A549 treated with RU486 at 1 μM for 4 hours (cell line): ENCODE data around the gene NLRP6. TPM values are rescaled to one million over a fixed set of nuclear protein-coding genes. Genes with fewer than 3 reads are reported as not detected.

Source experiments
- total RNA-seq: library from RNA; stranded (reverse); fragments of 200-300 nt; extraction: Qiagen RNA extraction; gene quantifications from 5 replicates; pipeline ENCODE4 v1.2.3, GENCODE V29; 2022; ENCODE audit warnings: low read depth

The NLRP6 gene
- 0.08 TPM in 1 of 5 replicates, not detected in the others for total RNA-seq

DNA sequence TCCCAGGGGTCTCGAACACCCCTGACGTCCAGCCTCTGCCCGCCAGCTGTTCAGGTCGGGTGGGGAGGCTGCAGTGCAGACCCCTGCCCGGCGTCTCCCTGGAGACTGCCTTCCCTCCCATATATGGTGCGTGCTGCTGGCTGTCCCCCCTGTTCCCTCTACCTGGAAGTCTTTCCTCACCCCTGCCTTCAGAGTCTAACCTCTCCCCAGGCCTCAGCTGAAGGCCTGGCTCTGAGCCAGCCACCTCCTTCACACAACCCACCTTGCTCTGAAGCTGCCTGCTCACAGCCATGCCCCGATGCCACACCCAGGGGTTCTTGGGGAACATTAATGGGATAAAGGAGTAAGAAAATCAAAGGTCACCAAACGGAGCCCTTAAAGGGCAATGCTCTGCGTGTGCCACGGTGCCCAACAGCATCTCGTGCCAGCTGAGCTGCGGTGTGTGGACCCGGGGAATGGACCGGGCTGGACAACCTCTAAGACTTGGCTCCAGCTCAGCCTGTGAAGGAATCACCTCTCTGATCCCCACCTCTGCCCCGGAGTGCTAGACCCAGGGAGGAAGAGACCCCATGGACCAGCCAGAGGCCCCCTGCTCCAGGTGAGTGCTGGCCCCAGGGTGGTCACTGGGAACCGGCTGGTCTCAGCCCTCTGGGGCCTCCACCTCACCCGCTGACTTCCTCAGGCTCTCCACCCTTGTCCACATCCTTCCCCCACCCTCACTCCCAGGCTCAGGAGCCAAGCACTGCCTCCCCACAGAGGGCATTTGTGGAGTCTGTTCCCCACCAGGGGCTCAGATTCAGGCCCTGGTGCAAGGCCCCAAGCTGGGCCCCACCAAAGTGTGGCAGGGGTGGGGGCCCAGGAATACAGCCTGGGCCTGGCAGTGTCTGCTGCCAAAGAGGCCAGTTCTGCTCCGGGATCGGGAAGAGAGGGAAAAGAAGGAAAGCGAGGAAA, at the start of gene NLRP6:
Gene NLRP6 (plus strand): TSS at position 407 of the 951 bp plus-strand sequence. CDS start 163 bp downstream, at position 570.

DNA sequence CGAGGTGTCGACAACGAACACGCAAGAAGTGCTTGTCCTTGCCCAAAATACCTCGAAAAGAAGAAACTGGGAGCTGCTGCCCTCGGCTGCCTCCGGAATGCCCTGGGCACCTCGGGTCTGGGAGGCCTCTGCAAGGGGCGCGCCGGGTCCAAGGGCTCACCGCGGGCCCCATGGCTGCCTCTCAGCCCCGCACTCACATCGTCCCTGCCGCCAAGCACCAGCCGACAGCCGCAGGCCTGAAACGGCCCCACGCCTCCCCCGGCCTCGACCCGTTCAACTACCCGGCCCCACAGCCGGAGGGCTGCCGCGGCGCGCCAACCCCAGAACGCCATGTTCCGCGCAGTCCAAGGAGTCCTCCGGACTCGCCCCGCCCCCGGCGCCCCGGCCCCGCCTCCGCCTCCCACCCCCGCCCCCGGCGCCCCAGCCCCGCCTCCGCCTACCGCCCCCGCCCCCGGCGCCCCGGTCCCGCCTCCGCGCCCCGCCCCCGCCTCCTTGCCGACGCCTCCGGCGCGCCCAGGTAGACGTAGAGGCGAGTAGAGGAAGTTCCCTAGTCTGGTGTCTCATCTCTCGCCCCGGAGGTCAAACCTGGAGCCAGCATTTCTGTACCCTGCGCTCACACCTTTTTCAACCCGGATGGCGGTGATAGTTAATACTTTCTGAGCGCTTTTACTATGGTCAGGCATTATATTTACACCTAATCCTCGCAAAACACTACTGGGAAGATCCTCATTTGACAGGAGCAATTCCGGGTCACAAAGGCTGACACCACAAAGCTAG, 42.0 kb upstream of the NLRP6 start, which contains the start of gene SIRT3:
Gene SIRT3 (minus strand): TSS at position 346 of the 777 bp plus-strand sequence. CDS start 14 bp downstream, at position 332.

DNA sequence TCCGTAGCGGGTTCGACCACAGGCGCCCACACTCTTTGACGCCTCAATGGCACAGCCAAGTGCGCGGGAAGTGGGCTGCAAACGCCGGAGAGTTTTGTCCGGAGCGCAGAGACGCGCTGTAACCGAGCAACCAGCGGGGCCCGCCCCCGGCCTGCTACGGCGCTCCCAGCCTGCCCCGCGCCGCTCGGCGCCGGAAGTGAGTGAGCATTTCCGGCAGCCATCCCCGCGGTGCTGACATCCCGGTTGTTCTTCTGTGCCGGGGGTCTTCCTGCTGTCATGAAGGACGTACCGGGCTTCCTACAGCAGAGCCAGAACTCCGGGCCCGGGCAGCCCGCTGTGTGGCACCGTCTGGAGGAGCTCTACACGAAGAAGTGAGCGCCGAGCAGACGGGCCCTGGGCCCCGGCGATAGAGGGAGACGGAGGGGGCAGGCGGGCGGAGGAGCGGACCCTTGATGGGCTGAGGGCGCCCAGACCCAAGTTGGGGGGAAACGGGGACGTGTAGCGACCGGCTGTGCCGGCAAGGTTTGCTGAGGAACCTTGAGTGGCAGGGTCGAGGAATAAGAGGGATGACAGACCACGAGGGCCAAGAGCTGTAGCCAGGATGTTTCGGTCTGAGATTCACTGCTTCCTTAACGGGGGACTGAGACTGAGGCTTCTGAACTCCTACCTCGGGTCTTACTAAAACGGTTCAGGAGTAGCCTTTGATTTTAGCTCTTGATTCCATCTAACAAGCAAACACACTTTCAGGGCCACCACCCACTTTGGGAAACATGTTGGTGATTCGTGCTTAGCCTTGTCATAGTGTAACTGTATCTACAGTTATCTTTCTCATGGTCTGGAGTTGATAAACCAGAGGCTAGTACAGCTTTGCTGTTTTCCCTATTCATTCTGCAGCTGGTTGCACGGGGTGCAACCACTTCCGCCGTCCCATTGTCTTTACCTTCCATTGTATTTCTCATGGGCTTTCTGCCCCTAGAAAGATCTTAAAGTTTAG, 41.1 kb upstream of the NLRP6 start, which contains the start of gene PSMD13:
Gene PSMD13 (plus strand): TSS at position 203 of the 994 bp plus-strand sequence. CDS start 74 bp downstream, at position 277.

DNA sequence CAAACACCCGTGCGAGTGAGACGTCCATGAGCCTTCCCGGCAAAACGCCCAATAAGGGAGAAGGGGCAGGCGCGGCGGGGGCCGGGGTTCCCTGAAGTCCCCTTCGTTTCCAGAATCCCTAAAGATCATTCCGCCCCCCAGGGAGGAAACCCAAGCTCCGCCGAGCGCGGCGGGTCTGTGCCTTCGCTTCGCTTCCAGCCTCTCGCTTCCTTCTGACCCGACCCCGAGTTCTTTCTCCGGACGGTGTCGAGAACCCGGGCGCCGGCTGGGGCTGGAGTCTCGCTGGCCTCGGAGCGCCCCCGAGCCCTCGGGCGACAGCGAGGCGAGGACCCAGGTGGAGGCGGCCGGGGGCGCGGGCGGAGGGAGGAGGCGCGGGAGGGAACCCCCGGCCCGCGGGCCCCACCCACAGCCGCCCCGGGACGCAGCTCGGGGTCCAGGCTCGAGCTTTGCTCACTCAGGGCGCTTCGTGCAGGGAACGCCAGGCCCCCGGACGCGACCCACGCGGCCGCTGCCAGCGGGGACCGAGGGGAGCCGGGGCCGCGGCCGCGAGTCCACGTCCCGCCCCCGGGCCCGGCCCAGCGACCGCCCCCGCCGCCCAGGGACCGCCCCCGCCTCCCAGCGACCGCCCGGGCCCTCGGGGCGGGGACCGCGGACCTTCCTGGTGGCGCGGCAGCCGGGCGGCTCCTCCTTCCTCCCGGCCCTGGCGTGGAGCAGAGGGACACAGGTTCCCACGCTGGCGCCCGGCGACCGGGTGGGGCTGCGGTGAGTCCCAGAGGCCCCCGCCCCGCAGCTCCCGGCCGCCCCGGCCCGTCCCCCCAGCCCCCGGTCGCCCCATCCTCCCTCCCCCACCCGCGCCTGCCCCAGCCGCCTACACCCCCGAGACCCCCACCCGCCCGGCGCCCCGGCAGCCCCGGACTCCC, 10.5 kb downstream of the NLRP6 start, which contains the start of gene PGGHG:
Gene PGGHG (plus strand): TSS at position 649 of the 920 bp plus-strand sequence. CDS start 691 bp downstream, outside the sequence.

DNA sequence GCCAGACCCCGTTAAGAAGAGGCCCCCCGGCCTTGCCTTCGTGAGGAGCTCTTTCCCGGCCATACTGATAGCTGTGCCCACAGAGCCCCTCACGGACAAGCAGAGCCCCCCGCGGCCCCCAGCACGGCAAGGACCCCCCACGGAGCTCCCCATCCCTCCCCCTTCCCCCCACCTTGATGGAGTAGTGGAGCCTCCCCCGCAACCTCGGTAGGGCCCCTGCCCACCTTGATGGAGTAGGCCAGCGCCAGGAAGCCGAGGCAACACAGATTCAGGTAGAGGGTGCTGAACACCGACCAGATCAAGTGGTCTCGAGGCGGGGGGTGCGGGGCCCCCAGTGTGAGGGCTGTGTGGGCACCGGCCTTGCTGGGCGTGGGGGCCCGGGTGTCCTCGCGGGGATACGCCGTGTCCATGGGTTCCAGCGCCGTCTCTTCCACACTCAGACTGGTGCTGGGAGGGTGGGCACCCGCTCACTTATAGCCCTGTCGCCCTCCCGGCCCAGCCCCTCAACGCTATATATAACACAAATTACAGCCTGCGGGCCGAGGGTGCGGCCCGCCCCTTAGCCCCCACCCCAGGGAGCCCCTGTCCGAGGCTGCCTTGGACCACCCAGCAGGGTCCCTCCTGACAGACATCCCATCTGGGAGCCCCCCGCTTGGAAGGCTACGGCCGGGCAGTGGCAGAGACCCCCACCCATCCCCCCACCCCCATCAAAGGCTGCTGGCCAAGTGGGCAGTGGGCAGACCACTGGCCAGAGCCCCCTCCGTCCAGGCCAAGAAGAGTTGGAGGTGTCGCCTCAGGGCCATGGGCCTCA, 21.1 kb downstream of the NLRP6 start, which contains the start of gene IFITM5:
Gene IFITM5 (minus strand): TSS at position 446 of the 811 bp plus-strand sequence. CDS start 36 bp downstream, at position 410.

DNA sequence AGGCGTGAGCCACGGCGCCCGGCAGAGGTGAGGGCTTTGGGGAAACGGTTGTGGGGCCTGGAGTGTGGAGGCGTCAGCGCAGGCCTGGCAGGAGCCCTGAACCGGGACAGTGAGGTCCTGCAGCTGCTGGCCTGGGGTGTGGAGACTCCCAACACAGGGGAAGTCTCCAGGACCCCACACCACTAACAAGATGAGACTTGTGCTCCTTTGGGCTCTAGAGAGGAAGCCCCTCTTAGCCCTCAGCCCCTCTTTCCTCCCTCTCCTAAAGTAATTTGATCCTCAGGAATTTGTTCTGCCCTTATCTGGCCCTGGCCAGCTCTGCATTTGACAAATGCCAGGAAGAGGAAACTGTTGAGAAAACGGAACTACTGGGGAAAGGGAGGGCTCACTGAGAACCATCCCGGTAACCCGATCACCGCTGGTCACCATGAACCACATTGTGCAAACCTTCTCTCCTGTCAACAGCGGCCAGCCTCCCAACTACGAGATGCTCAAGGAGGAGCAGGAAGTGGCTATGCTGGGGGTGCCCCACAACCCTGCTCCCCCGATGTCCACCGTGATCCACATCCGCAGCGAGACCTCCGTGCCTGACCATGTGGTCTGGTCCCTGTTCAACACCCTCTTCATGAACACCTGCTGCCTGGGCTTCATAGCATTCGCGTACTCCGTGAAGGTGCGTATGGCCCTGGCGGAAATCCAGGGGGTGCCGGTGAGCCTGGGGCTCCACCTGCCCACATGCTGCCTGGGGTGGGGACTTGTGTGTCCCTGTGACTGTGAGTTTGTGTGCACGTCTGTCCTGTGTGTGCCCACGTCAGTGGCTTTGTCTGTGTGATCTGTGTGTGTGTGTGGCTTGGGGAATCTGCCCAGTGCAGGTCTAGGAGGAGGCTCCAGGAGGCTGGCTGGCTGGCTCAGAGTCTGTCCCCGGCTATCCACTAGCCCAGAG, 29.8 kb downstream of the NLRP6 start, which contains the start of gene IFITM2:
Gene IFITM2 (plus strand): TSS at position 51 of the 943 bp plus-strand sequence. CDS start 377 bp downstream, at position 428.

DNA sequence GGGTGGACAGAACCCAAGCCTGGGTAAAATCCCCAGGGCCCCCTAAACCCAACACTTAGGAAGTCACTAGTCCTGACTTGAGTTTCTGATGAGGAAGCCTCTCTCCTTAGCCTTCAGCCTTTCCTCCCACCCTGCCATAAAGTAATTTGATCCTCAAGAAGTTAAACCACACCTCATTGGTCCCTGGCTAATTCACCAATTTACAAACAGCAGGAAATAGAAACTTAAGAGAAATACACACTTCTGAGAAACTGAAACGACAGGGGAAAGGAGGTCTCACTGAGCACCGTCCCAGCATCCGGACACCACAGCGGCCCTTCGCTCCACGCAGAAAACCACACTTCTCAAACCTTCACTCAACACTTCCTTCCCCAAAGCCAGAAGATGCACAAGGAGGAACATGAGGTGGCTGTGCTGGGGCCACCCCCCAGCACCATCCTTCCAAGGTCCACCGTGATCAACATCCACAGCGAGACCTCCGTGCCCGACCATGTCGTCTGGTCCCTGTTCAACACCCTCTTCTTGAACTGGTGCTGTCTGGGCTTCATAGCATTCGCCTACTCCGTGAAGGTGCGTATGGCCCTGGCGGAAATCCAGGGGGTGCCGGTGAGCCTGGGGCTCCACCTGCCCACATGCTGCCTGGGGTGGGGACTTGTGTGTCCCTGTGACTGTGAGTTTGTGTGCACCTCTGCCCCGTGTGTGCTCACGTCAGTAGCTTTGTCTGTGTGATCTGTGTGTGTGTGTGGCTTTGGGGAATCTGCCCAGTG, 35.8 kb downstream of the NLRP6 start, which contains the start of gene IFITM1:
Gene IFITM1 (plus strand): TSS at position 254 of the 767 bp plus-strand sequence. CDS start 131 bp downstream, at position 385.

Other genes with a start within 250 kb of the NLRP6 start
- not detected in 5 replicates for gene SCGB1C1, start 85.3 kb upstream of the NLRP6 start, total RNA-seq
- gene BET1L, start 71.0 kb upstream of the NLRP6 start, total RNA-seq: 39.2 to 51.8 TPM (median 44.9 TPM) in 5 replicates
- 104 to 118 TPM (median 111 TPM) in 5 replicates for gene RIC8A, start 70.7 kb upstream of the NLRP6 start, total RNA-seq
- 13.8 to 20.8 TPM (median 18.3 TPM) in 5 replicates for gene SIRT3, start 42.1 kb upstream of the NLRP6 start, total RNA-seq
- 169 to 199 TPM (median 171 TPM) in 5 replicates for gene PSMD13, start 41.4 kb upstream of the NLRP6 start, total RNA-seq
- 6.4 to 11.8 TPM (median 10.0 TPM) in 5 replicates for gene PGGHG, start 10.7 kb downstream of the NLRP6 start, total RNA-seq
- gene IFITM5, start 21.1 kb downstream of the NLRP6 start, total RNA-seq: not detected in 5 replicates
- 56.4 to 65.7 TPM (median 61.5 TPM) in 5 replicates for gene IFITM2, start 29.4 kb downstream of the NLRP6 start, total RNA-seq
- 0.25 to 0.75 TPM (median 0.49 TPM) in 5 replicates for gene IFITM1, start 35.6 kb downstream of the NLRP6 start, total RNA-seq
- 20.4 to 36.3 TPM (median 31.6 TPM) in 5 replicates for gene IFITM3, start 42.5 kb downstream of the NLRP6 start, total RNA-seq
- gene B4GALNT4, start 91.1 kb downstream of the NLRP6 start, total RNA-seq: 11.0 to 22.7 TPM (median 15.6 TPM) in 5 replicates
- gene PKP3, start 115.8 kb downstream of the NLRP6 start, total RNA-seq: 26.4 to 39.8 TPM (median 36.5 TPM) in 5 replicates
- 59.9 to 95.2 TPM (median 84.4 TPM) in 5 replicates for gene SIGIRR, start 136.6 kb downstream of the NLRP6 start, total RNA-seq
- 0.61 to 1.6 TPM (median 1.2 TPM) in 5 replicates for gene ANO9, start 163.6 kb downstream of the NLRP6 start, total RNA-seq
- gene PTDSS2, start 171.9 kb downstream of the NLRP6 start, total RNA-seq: 31.4 to 49.0 TPM (median 44.3 TPM) in 5 replicates
- gene RNH1, start 228.8 kb downstream of the NLRP6 start, total RNA-seq: 119 to 170 TPM (median 165 TPM) in 5 replicates